PFSK-1 (cell line): ENCODE measurements around the gene DNM1.

ENCODE experiments used
- POLR2AphosphoS5 ChIP-seq: IDR thresholded peaks from 2 replicates; pipeline ENCODE4 v1.6.1; 2012; ENCODE audit warnings: low read depth, mild to moderate bottlenecking, control low read depth, low read length, moderate library complexity
- SIN3A ChIP-seq: IDR thresholded peaks from 2 replicates; pipeline ENCODE4 v1.6.1; 2012; ENCODE audit warnings: mild to moderate bottlenecking, low read length, moderate library complexity, borderline replicate concordance; ENCODE audit not compliant: insufficient read depth
- TAF1 ChIP-seq: IDR thresholded peaks from 2 replicates; pipeline ENCODE4 v1.6.1; 2012; ENCODE audit warnings: low read length, control low read depth, borderline replicate concordance; ENCODE audit not compliant: insufficient read depth
- TF ChIP-seq, protein P1 (sequence below), 2 experiments: IDR thresholded peaks; 2 replicates each; pipeline versions ENCODE4 v1.6.1 to v1.8.0; 2011 to 2012; ENCODE audit warnings: low read depth in 2 of 2, low read length in 2 of 2, control low read depth in 1 of 2, inconsistent platforms in 1 of 2, mild to moderate bottlenecking in 1 of 2, moderate library complexity in 1 of 2; ENCODE audit not compliant: insufficient read depth in 1 of 2

- TF ChIP-seq, protein P1, sequence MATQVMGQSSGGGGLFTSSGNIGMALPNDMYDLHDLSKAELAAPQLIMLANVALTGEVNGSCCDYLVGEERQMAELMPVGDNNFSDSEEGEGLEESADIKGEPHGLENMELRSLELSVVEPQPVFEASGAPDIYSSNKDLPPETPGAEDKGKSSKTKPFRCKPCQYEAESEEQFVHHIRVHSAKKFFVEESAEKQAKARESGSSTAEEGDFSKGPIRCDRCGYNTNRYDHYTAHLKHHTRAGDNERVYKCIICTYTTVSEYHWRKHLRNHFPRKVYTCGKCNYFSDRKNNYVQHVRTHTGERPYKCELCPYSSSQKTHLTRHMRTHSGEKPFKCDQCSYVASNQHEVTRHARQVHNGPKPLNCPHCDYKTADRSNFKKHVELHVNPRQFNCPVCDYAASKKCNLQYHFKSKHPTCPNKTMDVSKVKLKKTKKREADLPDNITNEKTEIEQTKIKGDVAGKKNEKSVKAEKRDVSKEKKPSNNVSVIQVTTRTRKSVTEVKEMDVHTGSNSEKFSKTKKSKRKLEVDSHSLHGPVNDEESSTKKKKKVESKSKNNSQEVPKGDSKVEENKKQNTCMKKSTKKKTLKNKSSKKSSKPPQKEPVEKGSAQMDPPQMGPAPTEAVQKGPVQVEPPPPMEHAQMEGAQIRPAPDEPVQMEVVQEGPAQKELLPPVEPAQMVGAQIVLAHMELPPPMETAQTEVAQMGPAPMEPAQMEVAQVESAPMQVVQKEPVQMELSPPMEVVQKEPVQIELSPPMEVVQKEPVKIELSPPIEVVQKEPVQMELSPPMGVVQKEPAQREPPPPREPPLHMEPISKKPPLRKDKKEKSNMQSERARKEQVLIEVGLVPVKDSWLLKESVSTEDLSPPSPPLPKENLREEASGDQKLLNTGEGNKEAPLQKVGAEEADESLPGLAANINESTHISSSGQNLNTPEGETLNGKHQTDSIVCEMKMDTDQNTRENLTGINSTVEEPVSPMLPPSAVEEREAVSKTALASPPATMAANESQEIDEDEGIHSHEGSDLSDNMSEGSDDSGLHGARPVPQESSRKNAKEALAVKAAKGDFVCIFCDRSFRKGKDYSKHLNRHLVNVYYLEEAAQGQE (IDR thresholded peaks at IDR 0.05; ENCODE audit: insufficient read depth in 1 of 2, low read depth in 2 of 2, low read length in 2 of 2), result no peak
- no peak for TF ChIP-seq TAF1
- no peak for TF ChIP-seq POLR2AphosphoS5
- TF ChIP-seq SIN3A, result no peak
These were observed 101.2 kb downstream of the DNM1 start for GRCh38 chr9:128304136-128304970.
